CD4-positive, alpha-beta T cell (primary cell): ENCODE measurements around the gene IL33. TPM values are rescaled to one million over a fixed set of nuclear protein-coding genes. Genes with fewer than 3 reads are reported as not detected.

Experiments used
- ATAC-seq: fragments of 200-7000 bp; cut with Tn5 transposase; one replicate; pipeline ENCODE4 v1.10.0; 2022; ENCODE audit warnings: mild to moderate bottlenecking; ENCODE audit not compliant: poor library complexity
- CTCF ChIA-PET: fragments of 350-600 bp; sonication (Branson Sonifier 250); formaldehyde crosslinking; loops from one replicate; lab custom pipeline; 2021; ENCODE audit warnings: antibody characterized with exemption, inconsistent platforms; lab: Charles Lee
- POLR2A ChIA-PET: fragments of 350-600 bp; sonication (Branson Sonifier 250); formaldehyde crosslinking; loops from one replicate; lab custom pipeline; 2021; ENCODE audit warnings: antibody characterized with exemption, inconsistent platforms; lab: Charles Lee
- DNase-seq, 14 experiments: peaks; one replicate each; pipeline ENCODE4 v3.0.0-alpha.2; 2013 to 2020; ENCODE audit warnings: mixed read lengths in 2 of 14
- H3K27ac ChIP-seq, 2 donors: one replicate each; pipeline versions ENCODE4 v1.5.1 to v1.7.0; 2013; ENCODE audit warnings: low read length in 2 of 2, low read depth in 1 of 2, mild to moderate bottlenecking in 1 of 2
- H3K27me3 ChIP-seq, 2 experiments: 1 replicate in 1 of 2; 2 replicates in 1 of 2; pipeline versions ENCODE4 v1.6.1 to v1.7.0; 2013; ENCODE audit warnings: low read length in 2 of 2, control low read depth in 1 of 2, mild to moderate bottlenecking in 1 of 2, moderate library complexity in 1 of 2; ENCODE audit not compliant: insufficient read depth in 2 of 2, control insufficient read depth in 1 of 2
- H3K36me3 ChIP-seq: one replicate; pipeline ENCODE4 v1.6.1; 2013; ENCODE audit warnings: low read length, control low read depth; ENCODE audit not compliant: insufficient read depth
- H3K4me1 ChIP-seq: one replicate; pipeline ENCODE4 v1.6.1; 2013; ENCODE audit warnings: low read length, control low read depth; ENCODE audit not compliant: insufficient read depth
- H3K4me3 ChIP-seq: one replicate; pipeline ENCODE4 v1.5.1; 2013; ENCODE audit warnings: mild to moderate bottlenecking, low read length, moderate library complexity
- H3K9me3 ChIP-seq, 2 experiments: 1 replicate in 1 of 2; 2 replicates in 1 of 2; pipeline versions ENCODE4 v1.6.1 to v1.7.0; 2013; ENCODE audit warnings: low read length in 2 of 2, mild to moderate bottlenecking in 2 of 2, control low read depth in 1 of 2, moderate library complexity in 1 of 2; ENCODE audit not compliant: control insufficient read depth in 1 of 2, insufficient read depth in 1 of 2
- H3K27ac Mint-ChIP-seq: one replicate; pipeline ENCODE4 v1.8.0; 2020; ENCODE audit warnings: mixed read lengths
- H3K27me3 Mint-ChIP-seq: one replicate; pipeline ENCODE4 v1.8.0; 2021; ENCODE audit warnings: mixed read lengths
- H3K36me3 Mint-ChIP-seq: one replicate; pipeline ENCODE4 v1.8.0; 2021; ENCODE audit warnings: low read depth, mixed read lengths
- H3K4me1 Mint-ChIP-seq: one replicate; pipeline ENCODE4 v1.8.0; 2021; ENCODE audit warnings: low read depth, mixed read lengths
- H3K4me3 Mint-ChIP-seq: one replicate; pipeline ENCODE4 v1.8.0; 2020; ENCODE audit warnings: mild to moderate bottlenecking, mixed read lengths
- H3K9me3 Mint-ChIP-seq: one replicate; pipeline ENCODE4 v1.8.0; 2020; ENCODE audit warnings: mixed read lengths
- CTCF ChIP-seq: fragments of 200-600 bp; IDR thresholded peaks from one replicate; pipeline ENCODE4 v1.8.0; 2022; ENCODE audit warnings: antibody characterized with exemption, mild to moderate bottlenecking
- intact Hi-C, 2 experiments: fragments of 100-400 bp; cut with DNase I in 1 of 2; cut with micrococcal nuclease in 1 of 2; formaldehyde crosslinking; loops; one replicate each; pipeline versions ENCODE4 v1.15.1 to v1.9.0; 2023 to 2025; cut with DNase I, micrococcal nuclease
- total RNA-seq, 174 experiments: library from RNA in 2 of 174; stranded (reverse) in 2 of 174; gene quantifications; one replicate each; pipeline ENCODE4 v1.2.3 and lab custom pipeline; 2021 to 2026

Gene IL33
- total RNA-seq, 2 experiments from 2014 or later = not detected

DNA sequence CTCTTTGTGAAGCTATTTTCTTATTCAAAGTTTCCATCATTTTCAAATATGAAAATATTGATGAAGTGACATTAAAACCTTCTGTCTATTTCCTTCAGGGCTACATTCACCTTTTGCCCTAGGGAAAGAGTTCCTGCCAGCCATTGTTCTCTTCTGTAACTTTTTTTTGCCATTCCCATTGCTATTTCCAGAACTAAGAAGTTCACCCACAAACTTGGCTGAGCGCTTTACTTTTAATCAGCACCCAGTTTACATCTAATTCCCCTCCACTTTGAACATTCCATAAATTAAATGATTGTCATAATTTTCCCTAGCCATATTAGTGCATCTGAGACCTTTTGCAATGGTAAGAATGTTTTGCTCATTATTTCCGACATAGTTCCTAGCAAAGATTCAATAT lies 4.4 kb downstream of the IL33 start:
- H3K9me3 ChIP-seq = no peaks in the 10 kb centered on the region
- no peaks in the 10 kb centered on the region for H3K4me1 ChIP-seq
- DNase-seq = no peak
- Mint-ChIP-seq H3K4me1 (no peaks in the 10 kb centered on the region), H3K27ac (no peak overlapping the region), H3K27me3 (peaks cover 39% of the 10 kb centered on the region), H3K9me3 (no peaks in the 10 kb centered on the region), H3K36me3 (no peaks in the 10 kb centered on the region), H3K4me3 (no peak overlapping the region)
- H3K27ac ChIP-seq = no peak overlapping the region
- CTCF ChIA-PET = no interaction called here
- TF ChIP-seq CTCF = no peak
- peaks cover 6 to 7% of the 10 kb centered on the region in 2 experiments for H3K27me3 ChIP-seq
- no peak for ATAC-seq
- no peak overlapping the region for H3K4me3 ChIP-seq
- no peaks in the 10 kb centered on the region for H3K36me3 ChIP-seq
- POLR2A ChIA-PET = no interaction called here
- intact Hi-C loops = no loop called here

GRCh38 chr9:6224393-6225154 lies 9.0 kb downstream of the IL33 start:
- H3K9me3 ChIP-seq = no peaks in the 10 kb centered on the region
- H3K4me3 ChIP-seq = no peak overlapping the region
- no peak overlapping the region for H3K27ac ChIP-seq
- no peaks in the 10 kb centered on the region for H3K36me3 Mint-ChIP-seq
- ChIA-PET CTCF (no interaction called here), POLR2A (no interaction called here)
- H3K4me1 Mint-ChIP-seq = no peaks in the 10 kb centered on the region
- DNase-seq = no peak
- intact Hi-C loops = no loop called here
- peaks cover 7 to 24% of the 10 kb centered on the region in 2 experiments for H3K27me3 ChIP-seq
- no peak overlapping the region for H3K4me3 Mint-ChIP-seq
- no peaks in the 10 kb centered on the region for H3K4me1 ChIP-seq
- no peaks in the 10 kb centered on the region for H3K36me3 ChIP-seq
- no peak for TF ChIP-seq CTCF
- peaks cover 25% of the 10 kb centered on the region for H3K27me3 Mint-ChIP-seq
- H3K9me3 Mint-ChIP-seq = no peaks in the 10 kb centered on the region
- no peak overlapping the region for H3K27ac Mint-ChIP-seq
- no peak for ATAC-seq

DNA sequence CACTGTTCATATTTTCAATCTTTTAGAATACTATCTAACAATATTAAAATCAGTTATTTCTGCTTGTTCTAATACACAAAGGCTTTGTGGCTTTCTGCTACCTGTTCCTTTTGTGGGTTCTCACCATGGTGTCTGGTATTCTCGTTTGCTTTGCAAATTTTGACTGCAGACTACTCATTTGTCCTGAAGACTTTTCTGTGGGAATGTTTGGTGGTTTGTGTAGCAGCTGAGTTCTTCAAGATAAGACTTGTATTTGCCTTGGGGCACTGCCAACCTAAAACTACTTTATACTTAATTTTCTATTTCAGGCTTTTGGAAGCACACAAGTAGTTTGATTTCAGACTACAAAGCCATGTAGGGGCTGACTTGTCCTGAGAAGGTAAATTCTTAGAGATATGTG lies 11.1 kb downstream of the IL33 start:
- no peak for TF ChIP-seq CTCF
- Mint-ChIP-seq H3K27ac (no peak overlapping the region), H3K27me3 (peaks cover 19% of the 10 kb centered on the region), H3K36me3 (no peaks in the 10 kb centered on the region), H3K4me3 (no peak overlapping the region), H3K9me3 (no peaks in the 10 kb centered on the region), H3K4me1 (no peaks in the 10 kb centered on the region)
- ATAC-seq = no peak
- Histone ChIP-seq H3K36me3 (no peaks in the 10 kb centered on the region), H3K9me3 (no peaks in the 10 kb centered on the region), H3K27ac (no peak overlapping the region), H3K27me3 (peaks cover 7 to 24% of the 10 kb centered on the region in 2 experiments), H3K4me1 (no peaks in the 10 kb centered on the region), H3K4me3 (no peak overlapping the region)
- CTCF ChIA-PET = no interaction called here
- no peak for DNase-seq
- intact Hi-C loops = no loop called here
- POLR2A ChIA-PET = no interaction called here
